PC-9 (cell line): ENCODE data around the gene MBD4. TPM values are rescaled to one million over a fixed set of nuclear protein-coding genes. Genes with fewer than 3 reads are reported as not detected.
"Not testable (repeated sequence)": the region's sequence is repeated elsewhere in the genome, so short reads cannot be mapped to it uniquely, and the experiment has no call there.

Experiments
- BruUV-seq: library from RNA; stranded (reverse); fragments of 400-500 nt; replicated peaks from 2 replicates; lab custom pipeline; 2021; lab: Mats Ljungman, UMichigan
- CTCF ChIA-PET: fragments of 300-600 bp; sonication (Branson Sonifier 250); formaldehyde crosslinking; loops from one replicate; lab custom pipeline; 2022; ENCODE audit warnings: antibody characterized with exemption; lab: Charles Lee
- POLR2A ChIA-PET: fragments of 300-600 bp; sonication (Branson Sonifier 250); formaldehyde crosslinking; loops from one replicate; lab custom pipeline; 2022; ENCODE audit warnings: antibody characterized with exemption; ENCODE audit not compliant: unreplicated experiment; lab: Charles Lee
- DNase-seq, 2 experiments: peaks; one replicate each; pipeline versions ENCODE4 v3.0.0 to v3.0.0-alpha.2; 2015 to 2022; ENCODE audit warnings: mixed read lengths in 1 of 2
- H2AFZ ChIP-seq: fragments of 200-600 bp; sonication (generic); 2 replicates; pipeline ENCODE4 v1.8.1; 2017; ENCODE audit warnings: antibody characterized with exemption
- H3F3A ChIP-seq: fragments of 200-600 bp; sonication (generic); 2 replicates; pipeline ENCODE4 v1.8.1; 2017; ENCODE audit warnings: antibody characterized with exemption, mild to moderate bottlenecking, low read depth; ENCODE audit not compliant: insufficient read depth
- H3K27ac ChIP-seq: fragments of 200-600 bp; sonication (generic); 2 replicates; pipeline ENCODE4 v1.6.1; 2016; ENCODE audit warnings: mixed run types
- H3K27me3 ChIP-seq: fragments of 200-600 bp; sonication (generic); 2 replicates; pipeline ENCODE4 v1.6.1; 2016; ENCODE audit warnings: low read depth, mixed run types; ENCODE audit not compliant: insufficient read depth
- H3K36me3 ChIP-seq: fragments of 200-600 bp; sonication (generic); 2 replicates; pipeline ENCODE4 v1.6.1; 2016; ENCODE audit warnings: low read depth, mixed run types
- H3K4me1 ChIP-seq: fragments of 200-600 bp; sonication (generic); replicated peaks from 2 replicates; pipeline ENCODE4 v1.6.1; 2016; ENCODE audit warnings: mixed run types; ENCODE audit not compliant: insufficient read depth
- H3K4me2 ChIP-seq: fragments of 200-600 bp; sonication (generic); 2 replicates; pipeline ENCODE4 v1.6.1; 2017; ENCODE audit warnings: mixed run types
- H3K4me3 ChIP-seq: fragments of 200-600 bp; sonication (generic); 2 replicates; pipeline ENCODE4 v1.6.1; 2016; ENCODE audit warnings: mixed run types
- H3K79me2 ChIP-seq: fragments of 200-600 bp; sonication (generic); 2 replicates; pipeline ENCODE4 v1.6.1; 2017; ENCODE audit warnings: low read depth, mixed run types
- H3K9me2 ChIP-seq: fragments of 200-600 bp; sonication (generic); 2 replicates; pipeline ENCODE4 v1.8.1; 2017; ENCODE audit warnings: mild to moderate bottlenecking; ENCODE audit not compliant: insufficient read depth
- H3K9me3 ChIP-seq: fragments of 200-600 bp; sonication (generic); 2 replicates; pipeline ENCODE4 v1.8.1; 2016; ENCODE audit warnings: low read depth; ENCODE audit not compliant: insufficient read depth
- H4K20me1 ChIP-seq: fragments of 200-600 bp; sonication (generic); 2 replicates; pipeline ENCODE4 v1.8.1; 2017; ENCODE audit not compliant: insufficient read depth
- EZH2 ChIP-seq: fragments of 200-600 bp; sonication (generic); IDR thresholded peaks from 2 replicates; pipeline ENCODE4 v1.8.0; 2017; ENCODE audit warnings: antibody characterized with exemption, low read depth
- intact Hi-C: fragments of 100-400 bp; cut with micrococcal nuclease; formaldehyde crosslinking; loops from one replicate; pipeline ENCODE4 v1.10.0; 2022; ENCODE audit not compliant: unreplicated experiment
- total RNA-seq: library from RNA; stranded (reverse); gene quantifications from 2 replicates; pipeline ENCODE4 v1.2.3, GENCODE V29; 2021
- TF ChIP-seq, protein P1 (sequence below): fragments of 200-600 bp; sonication (generic); conservative IDR thresholded peaks from 2 replicates; pipeline ENCODE4 v1.6.1; 2017; ENCODE audit warnings: mixed run types, antibody characterized with exemption, mild to moderate bottlenecking, moderate library complexity

MBD4 gene
- total RNA-seq, 1 experiment from 2014 or later, result 48.6 TPM

DNA sequence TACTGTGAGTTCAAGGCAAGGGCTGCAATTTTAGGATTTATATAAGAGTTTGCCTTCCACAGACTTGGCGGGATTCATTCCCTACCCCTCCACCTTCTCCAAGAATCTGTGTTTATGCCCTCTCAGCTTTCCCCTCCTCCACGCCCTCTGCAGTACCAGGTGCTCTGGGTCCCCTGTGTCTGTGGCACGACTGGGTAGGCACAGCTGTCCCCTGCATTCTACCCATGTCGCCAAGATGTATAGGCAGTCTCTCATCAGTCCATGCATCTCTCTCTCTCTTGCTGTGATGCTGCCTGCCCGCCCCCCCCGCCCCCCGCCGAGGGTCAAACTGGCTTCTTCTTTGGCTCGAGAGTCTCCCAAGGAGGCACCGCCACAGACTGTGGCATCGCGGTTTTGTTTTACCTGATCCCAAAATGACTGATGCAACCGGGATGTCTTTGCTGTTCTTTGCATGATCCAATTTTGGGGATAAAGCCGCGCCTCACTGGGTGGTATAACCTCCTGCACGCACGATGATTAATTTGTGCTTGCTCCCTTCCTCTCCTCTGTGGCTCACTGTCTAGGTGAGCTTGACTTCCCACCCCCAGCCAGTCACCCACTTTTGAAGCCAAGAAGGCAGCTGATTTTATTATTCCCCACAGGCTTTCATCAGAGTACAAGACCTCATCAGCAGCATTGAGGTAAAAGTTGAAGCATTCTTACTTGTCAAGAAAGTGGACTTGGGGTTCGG is 55.0 kb downstream of the MBD4 start:
- Histone ChIP-seq H3F3A (peaks cover 24% of the 10 kb centered on the region), H3K36me3 (peaks cover 13% of the 10 kb centered on the region), H3K79me2 (0 out of 2 replicates have a peak, but pooled peaks cover 8% of the 10 kb centered on the region), H3K4me3 (no peak overlapping the region), H3K4me2 (no peak overlapping the region), H4K20me1 (no peaks in the 10 kb centered on the region), H3K9me2 (no peaks in the 10 kb centered on the region), H3K27ac (no peak overlapping the region), H3K27me3 (no peaks in the 10 kb centered on the region), H3K9me3 (no peaks in the 10 kb centered on the region), H2AFZ (no peak overlapping the region), H3K4me1 (peaks cover 20% of the 10 kb centered on the region)
- TF ChIP-seq, protein P1, sequence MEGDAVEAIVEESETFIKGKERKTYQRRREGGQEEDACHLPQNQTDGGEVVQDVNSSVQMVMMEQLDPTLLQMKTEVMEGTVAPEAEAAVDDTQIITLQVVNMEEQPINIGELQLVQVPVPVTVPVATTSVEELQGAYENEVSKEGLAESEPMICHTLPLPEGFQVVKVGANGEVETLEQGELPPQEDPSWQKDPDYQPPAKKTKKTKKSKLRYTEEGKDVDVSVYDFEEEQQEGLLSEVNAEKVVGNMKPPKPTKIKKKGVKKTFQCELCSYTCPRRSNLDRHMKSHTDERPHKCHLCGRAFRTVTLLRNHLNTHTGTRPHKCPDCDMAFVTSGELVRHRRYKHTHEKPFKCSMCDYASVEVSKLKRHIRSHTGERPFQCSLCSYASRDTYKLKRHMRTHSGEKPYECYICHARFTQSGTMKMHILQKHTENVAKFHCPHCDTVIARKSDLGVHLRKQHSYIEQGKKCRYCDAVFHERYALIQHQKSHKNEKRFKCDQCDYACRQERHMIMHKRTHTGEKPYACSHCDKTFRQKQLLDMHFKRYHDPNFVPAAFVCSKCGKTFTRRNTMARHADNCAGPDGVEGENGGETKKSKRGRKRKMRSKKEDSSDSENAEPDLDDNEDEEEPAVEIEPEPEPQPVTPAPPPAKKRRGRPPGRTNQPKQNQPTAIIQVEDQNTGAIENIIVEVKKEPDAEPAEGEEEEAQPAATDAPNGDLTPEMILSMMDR, result no peak
- no peak for TF ChIP-seq EZH2
- DNase-seq, result no peak
- intact Hi-C loops, result no loop called here
- ChIA-PET POLR2A (no interaction called here), CTCF (interaction anchor here (0.7 kb wide), 1 partner anchor 119 kb away, joined by 9 read pairs; no protein-coding TSS in a partner anchor)
- BruUV-seq, result no TSS peak

DNA sequence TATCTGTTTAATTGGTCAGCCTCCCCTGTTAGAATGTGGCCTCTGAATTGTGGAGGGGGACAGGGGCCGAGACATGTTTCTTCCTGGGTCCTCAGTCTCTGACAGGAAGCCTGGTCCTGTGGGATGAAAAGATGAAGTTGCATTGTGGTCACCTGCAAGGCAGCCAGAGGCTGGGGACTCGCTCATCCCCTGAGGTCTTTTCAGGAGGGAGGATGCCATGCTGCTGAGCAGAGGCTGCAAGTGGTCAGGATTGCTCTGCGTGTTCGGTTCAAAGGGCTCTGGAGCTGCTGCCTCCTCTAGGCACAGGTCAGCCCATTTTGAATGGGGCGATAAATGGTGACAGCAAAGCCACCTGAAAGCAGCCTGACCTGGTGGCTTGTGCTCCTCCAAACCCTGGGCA is 55.6 kb downstream of the MBD4 start:
- H3K36me3 ChIP-seq, H3K9me3 ChIP-seq, POLR2A ChIA-PET, intact Hi-C loops, H3K4me3 ChIP-seq, H3K27ac ChIP-seq, H3K9me2 ChIP-seq, H3K79me2 ChIP-seq, H3K27me3 ChIP-seq, H3K4me2 ChIP-seq, H4K20me1 ChIP-seq, DNase-seq, H2AFZ ChIP-seq, BruUV-seq: not testable (repeated sequence)
- peaks cover 13% of the 10 kb centered on the region for H3K4me1 ChIP-seq
- H3F3A ChIP-seq, result peaks cover 17% of the 10 kb centered on the region
- CTCF ChIA-PET, result interaction anchor here (0.7 to 1.4 kb wide), 4 partner anchors 16 to 510 kb away, joined by 3 to 12 read pairs (median 6); partner anchors contain the start of gene TMCC1

DNA sequence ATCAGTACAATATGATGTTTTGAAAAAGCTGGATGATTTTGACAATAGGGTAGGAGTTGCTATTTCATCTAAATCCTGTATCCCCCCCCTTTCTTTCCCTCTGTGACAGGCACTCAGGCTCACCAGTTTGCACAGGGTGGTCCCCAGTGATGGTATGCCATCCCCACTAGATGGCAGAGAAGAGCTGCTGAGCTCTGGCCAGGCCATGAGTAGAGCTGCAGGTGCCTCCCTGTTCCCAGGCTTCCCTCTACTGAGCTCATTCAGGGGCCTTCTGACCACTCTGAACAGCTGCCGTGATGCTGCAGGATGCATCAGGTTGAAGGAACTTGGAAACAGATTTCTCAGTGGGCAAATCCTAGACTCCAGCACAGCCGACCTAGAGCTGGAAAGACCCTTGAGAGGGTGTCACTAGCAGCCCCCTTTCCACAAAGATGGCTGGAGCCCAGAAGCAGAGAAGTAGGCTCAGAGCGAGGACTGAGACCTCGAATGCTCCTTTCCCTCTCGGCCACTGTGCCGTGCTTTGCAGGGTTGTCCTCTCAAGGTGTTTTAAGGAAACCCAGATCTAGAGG is 56.4 kb downstream of the MBD4 start:
- no peak overlapping the region for H2AFZ ChIP-seq
- H3K27ac ChIP-seq, result no peak overlapping the region
- H3K4me1 ChIP-seq, result peaks cover 6% of the 10 kb centered on the region
- intact Hi-C loops, result loop anchor here (1.0 to 2.0 kb wide), 5 partner anchors 57 to 551 kb away; partner anchors contain the start of gene IFT122
- BruUV-seq, result no TSS peak
- TF ChIP-seq, protein P1, result peak; percentile 85
- TF ChIP-seq EZH2, result no peak
- ChIA-PET POLR2A (interaction anchor here (0.5 to 0.9 kb wide), 6 partner anchors 9 to 711 kb away, joined by 3 to 5 read pairs (median 3); no protein-coding TSS in a partner anchor), CTCF (interaction anchor here (0.7 to 1.4 kb wide), 16 partner anchors 12 to 510 kb away, joined by 3 to 12 read pairs (median 3); partner anchors contain the start of genes IFT122, MBD4 and TMCC1)
- H4K20me1 ChIP-seq, result no peaks in the 10 kb centered on the region
- H3K9me2 ChIP-seq, result no peaks in the 10 kb centered on the region
- 0 out of 2 replicates have a peak, but pooled peaks cover 8% of the 10 kb centered on the region for H3K79me2 ChIP-seq
- H3F3A ChIP-seq, result peaks cover 11% of the 10 kb centered on the region
- H3K36me3 ChIP-seq, result peaks cover 9% of the 10 kb centered on the region
- no peak overlapping the region for H3K4me3 ChIP-seq
- DNase-seq, result peak; percentile 49 to 66
- H3K27me3 ChIP-seq, result no peaks in the 10 kb centered on the region
- no peaks in the 10 kb centered on the region for H3K9me3 ChIP-seq
- no peak overlapping the region for H3K4me2 ChIP-seq
